Chondrocyte (in vitro differentiated cells): ENCODE data around the gene DLG3. TPM values are rescaled to one million over a fixed set of nuclear protein-coding genes. Genes with fewer than 3 reads are reported as not detected.

Experiments
- DNase-seq: peaks from one replicate; pipeline ENCODE4 v3.0.0; 2021; ENCODE audit warnings: mixed read lengths, low spot score
- H3K27ac Mint-ChIP-seq: one replicate; pipeline ENCODE4 v1.8.0; 2021; ENCODE audit warnings: mild to moderate bottlenecking, moderate library complexity, mixed read lengths; ENCODE audit not compliant: unreplicated experiment
- H3K27me3 Mint-ChIP-seq: 2 replicates; pipeline ENCODE4 v1.8.0; 2021; ENCODE audit warnings: low read depth, mixed read lengths
- H3K36me3 Mint-ChIP-seq: 2 replicates; pipeline ENCODE4 v1.8.0; 2021; ENCODE audit warnings: low read depth, mixed read lengths
- H3K4me1 Mint-ChIP-seq: 2 replicates; pipeline ENCODE4 v1.8.0; 2021; ENCODE audit warnings: low read depth, mild to moderate bottlenecking, mixed read lengths
- H3K4me3 Mint-ChIP-seq: one replicate; pipeline ENCODE4 v1.8.0; 2021; ENCODE audit warnings: mild to moderate bottlenecking, moderate library complexity, mixed read lengths; ENCODE audit not compliant: unreplicated experiment
- H3K9me3 Mint-ChIP-seq: 2 replicates; pipeline ENCODE4 v1.8.0; 2021; ENCODE audit warnings: low read depth, mixed read lengths
- CTCF ChIP-seq: fragments of 200-600 bp; sonication (generic); IDR thresholded peaks from 2 replicates; pipeline ENCODE4 v1.5.0; 2021; ENCODE audit warnings: antibody characterized with exemption, mild to moderate bottlenecking, moderate library complexity
- total RNA-seq: library from RNA; stranded (reverse); gene quantifications from 3 replicates; pipeline ENCODE4 v1.2.1, GENCODE V29; 2021

DLG3 gene
- total RNA-seq, 1 donor from 2014 or later = 11.5 TPM

DNA sequence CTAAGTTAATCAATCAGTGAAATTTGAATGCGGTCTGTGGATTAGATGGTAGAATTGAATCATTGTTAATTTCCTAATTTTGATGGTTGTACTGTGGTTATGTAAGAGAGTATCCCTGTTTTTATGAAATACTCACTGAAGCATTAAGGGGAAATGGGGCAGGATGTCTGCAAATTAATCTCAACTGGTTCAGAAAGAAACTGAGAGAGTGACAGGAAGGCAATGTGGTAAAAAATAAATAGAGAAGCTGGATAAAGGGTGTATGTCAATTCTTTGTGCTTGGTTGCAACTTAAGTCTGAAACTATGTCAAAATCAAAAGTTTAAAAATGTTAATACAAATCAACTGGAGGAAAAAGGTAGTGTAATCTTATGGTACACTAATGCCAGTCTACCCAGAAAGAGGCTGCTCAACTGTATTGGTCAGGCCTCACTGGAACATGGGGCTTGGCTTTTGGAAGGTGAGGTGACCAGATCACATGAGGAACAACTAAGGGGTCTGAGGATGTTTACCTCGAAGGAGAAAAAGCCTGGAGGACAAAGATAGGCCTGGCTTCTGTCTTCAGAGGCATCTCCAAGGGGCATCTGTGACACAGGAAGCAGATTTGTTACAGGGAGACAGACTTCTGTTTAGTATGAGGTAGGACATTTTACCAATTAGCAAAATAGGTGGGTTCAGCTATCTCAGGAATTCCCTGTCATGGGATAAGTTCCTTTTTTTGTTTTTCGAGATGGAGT, 83.1 kb downstream of the DLG3 start:
- Mint-ChIP-seq H3K36me3 (peaks cover 1% of the 10 kb centered on the region), H3K27me3 (no peaks in the 10 kb centered on the region), H3K4me3 (no peak overlapping the region), H3K27ac (no peak overlapping the region), H3K9me3 (peaks cover 22% of the 10 kb centered on the region), H3K4me1 (no peaks in the 10 kb centered on the region)
- no peak for TF ChIP-seq CTCF
- no peak for DNase-seq

DNA sequence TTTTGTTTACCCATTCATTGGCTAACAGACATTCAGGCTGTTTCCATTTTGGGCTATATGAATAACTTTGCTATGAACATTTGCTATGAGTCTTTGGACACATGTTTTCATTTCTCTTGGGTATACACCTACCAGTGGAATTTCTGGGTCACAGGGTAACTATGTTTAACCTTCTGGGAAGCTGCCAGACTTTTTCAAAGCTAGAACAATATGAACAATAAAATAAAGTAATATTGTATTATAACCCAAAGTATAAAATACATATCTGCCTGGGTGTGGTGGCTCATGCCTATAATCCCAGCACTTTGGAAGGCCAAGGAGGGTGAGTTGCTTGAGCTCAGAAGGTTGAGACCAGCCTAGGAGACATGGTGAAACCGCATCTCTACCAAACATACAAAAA, 90.6 kb downstream of the DLG3 start:
- peaks cover 13% of the 10 kb centered on the region for H3K27me3 Mint-ChIP-seq
- H3K9me3 Mint-ChIP-seq = peaks cover 32% of the 10 kb centered on the region
- no peak overlapping the region for H3K27ac Mint-ChIP-seq
- H3K4me3 Mint-ChIP-seq = no peak overlapping the region
- TF ChIP-seq CTCF = no peak
- H3K36me3 Mint-ChIP-seq = no peaks in the 10 kb centered on the region
- DNase-seq = no peak
- H3K4me1 Mint-ChIP-seq = no peaks in the 10 kb centered on the region

DNA sequence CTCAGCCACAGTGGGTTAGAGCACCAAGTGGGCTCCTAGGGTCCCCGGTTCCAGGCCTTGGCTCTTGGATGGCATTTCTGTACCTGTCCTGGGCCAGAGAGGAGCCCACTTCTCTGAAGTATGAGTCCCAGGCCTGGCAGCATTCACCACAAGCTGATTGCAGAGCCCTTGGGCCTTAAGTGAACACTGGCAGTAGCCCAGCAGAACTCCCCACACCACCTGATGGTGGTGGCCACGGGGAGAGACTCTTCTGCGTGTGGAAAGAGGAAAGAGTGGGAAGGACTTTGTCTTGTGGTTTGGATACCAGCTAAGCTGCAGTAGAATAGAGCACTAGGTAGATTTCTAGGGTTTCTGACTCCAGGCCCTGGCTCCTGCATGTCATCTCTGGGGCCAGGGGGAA, 104.8 kb downstream of the DLG3 start:
- no peaks in the 10 kb centered on the region for H3K27me3 Mint-ChIP-seq

DNA sequence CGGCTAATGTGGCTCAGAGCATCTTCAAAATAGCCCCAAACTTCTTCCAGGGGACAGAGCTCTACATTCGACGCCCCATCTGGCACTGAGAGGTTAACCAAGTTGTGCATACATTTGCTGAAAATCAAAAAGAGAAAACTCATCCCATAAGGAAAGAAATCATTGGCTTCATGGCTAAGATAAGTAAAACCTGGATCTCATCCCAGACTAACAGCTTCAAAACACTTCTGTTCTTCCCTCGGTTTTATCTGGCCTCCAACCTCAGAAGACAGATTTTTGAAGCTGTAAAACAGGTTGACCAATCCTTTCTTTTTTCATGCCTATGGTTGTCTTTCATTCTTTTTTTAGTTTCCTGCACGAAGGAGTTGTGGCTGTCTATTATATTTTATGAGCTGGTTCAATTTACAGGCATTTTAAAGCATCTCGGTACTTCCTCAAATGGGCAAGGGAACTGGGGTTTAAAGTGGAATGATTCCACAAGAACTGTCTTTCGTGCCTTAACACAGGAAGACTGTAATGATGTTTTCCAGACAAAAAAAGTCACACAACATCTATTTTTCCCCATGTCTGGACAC, 107.6 kb downstream of the DLG3 start:
- no peaks in the 10 kb centered on the region for H3K27me3 Mint-ChIP-seq
- peaks cover 10% of the 10 kb centered on the region for H3K4me1 Mint-ChIP-seq
- no peak overlapping the region for H3K4me3 Mint-ChIP-seq
- DNase-seq = no peak
- H3K9me3 Mint-ChIP-seq = no peaks in the 10 kb centered on the region
- H3K36me3 Mint-ChIP-seq = no peaks in the 10 kb centered on the region
- H3K27ac Mint-ChIP-seq = no peak overlapping the region
- TF ChIP-seq CTCF = no peak

More for the DNA sequence above, 104.8 kb downstream of the DLG3 start:
- Mint-ChIP-seq H3K36me3 (no peaks in the 10 kb centered on the region), H3K4me1 (peaks cover 10% of the 10 kb centered on the region), H3K9me3 (peaks cover 3% of the 10 kb centered on the region), H3K27ac (no peak overlapping the region), H3K4me3 (no peak overlapping the region)
- DNase-seq = no peak
- TF ChIP-seq CTCF = no peak

GRCh38 chrX:70553516-70553915, 108.9 kb downstream of the DLG3 start:
- H3K36me3 Mint-ChIP-seq = no peaks in the 10 kb centered on the region
- DNase-seq = no peak
- H3K9me3 Mint-ChIP-seq = peaks cover 4% of the 10 kb centered on the region
- H3K27me3 Mint-ChIP-seq = no peaks in the 10 kb centered on the region
- H3K4me3 Mint-ChIP-seq = no peak overlapping the region
- no peak overlapping the region for H3K27ac Mint-ChIP-seq
- H3K4me1 Mint-ChIP-seq = peaks cover 10% of the 10 kb centered on the region
- TF ChIP-seq CTCF = no peak
